ENCODE results near the gene TTC39B. TPM values are rescaled to one million over a fixed set of nuclear protein-coding genes. Genes with fewer than 3 reads are reported as not detected.

Gene TTC39B
- total RNA-seq, 1 experiment from 2014 or later: 7.4 TPM

DNA sequence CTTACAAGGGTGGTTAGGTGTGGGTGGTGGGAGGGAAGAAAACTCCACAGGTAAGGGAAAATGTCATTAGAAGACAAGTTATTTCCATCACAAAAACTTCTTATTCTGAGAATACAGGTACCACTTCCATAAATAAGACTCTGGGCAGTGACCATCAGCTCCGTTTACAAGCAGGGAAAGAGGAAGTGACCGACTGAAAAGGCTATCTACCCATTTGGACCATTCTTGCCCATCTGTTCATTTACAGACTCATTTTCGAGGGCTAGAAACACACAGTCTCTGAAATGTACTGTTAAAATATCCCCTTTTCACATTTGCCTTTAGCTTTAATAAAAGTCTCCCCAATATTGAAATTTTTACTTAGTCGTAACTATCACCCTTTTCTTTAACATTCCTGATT lies 79.5 kb downstream of the TTC39B start:
- POLR2A ChIA-PET: no interaction called here

More for the DNA sequence above, 79.5 kb downstream of the TTC39B start:
- no peaks in the 10 kb centered on the region for H4K20me1 ChIP-seq (ENCODE audit: insufficient read depth)
- DNase-seq (ENCODE audit: low read depth, low spot score) (no peak), ATAC-seq (no peak)
- TF ChIP-seq ZFX (IDR thresholded peaks at IDR 0.05) (no peak), ZNF274 (IDR thresholded peaks at IDR 0.05; ENCODE audit: low read depth, low read length) (no peak), POLR2AphosphoS5 (IDR thresholded peaks at IDR 0.05; ENCODE audit: low read depth, low read length) (no peak), EGR1 (IDR thresholded peaks at IDR 0.05; ENCODE audit: low read depth) (no peak)
- TF ChIP-seq, protein P1, sequence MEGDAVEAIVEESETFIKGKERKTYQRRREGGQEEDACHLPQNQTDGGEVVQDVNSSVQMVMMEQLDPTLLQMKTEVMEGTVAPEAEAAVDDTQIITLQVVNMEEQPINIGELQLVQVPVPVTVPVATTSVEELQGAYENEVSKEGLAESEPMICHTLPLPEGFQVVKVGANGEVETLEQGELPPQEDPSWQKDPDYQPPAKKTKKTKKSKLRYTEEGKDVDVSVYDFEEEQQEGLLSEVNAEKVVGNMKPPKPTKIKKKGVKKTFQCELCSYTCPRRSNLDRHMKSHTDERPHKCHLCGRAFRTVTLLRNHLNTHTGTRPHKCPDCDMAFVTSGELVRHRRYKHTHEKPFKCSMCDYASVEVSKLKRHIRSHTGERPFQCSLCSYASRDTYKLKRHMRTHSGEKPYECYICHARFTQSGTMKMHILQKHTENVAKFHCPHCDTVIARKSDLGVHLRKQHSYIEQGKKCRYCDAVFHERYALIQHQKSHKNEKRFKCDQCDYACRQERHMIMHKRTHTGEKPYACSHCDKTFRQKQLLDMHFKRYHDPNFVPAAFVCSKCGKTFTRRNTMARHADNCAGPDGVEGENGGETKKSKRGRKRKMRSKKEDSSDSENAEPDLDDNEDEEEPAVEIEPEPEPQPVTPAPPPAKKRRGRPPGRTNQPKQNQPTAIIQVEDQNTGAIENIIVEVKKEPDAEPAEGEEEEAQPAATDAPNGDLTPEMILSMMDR (IDR thresholded peaks at IDR 0.05 in 2 of 3, conservative IDR thresholded peaks at IDR 0.05 in 1 of 3; ENCODE audit: borderline replicate concordance in 1 of 3, insufficient read depth in 1 of 3, low read depth in 2 of 3, low read length in 2 of 3): no peak
- TF ChIP-seq, protein P2, sequence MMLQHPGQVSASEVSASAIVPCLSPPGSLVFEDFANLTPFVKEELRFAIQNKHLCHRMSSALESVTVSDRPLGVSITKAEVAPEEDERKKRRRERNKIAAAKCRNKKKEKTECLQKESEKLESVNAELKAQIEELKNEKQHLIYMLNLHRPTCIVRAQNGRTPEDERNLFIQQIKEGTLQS (IDR thresholded peaks at IDR 0.05): no peak
- TF ChIP-seq, protein P3, sequence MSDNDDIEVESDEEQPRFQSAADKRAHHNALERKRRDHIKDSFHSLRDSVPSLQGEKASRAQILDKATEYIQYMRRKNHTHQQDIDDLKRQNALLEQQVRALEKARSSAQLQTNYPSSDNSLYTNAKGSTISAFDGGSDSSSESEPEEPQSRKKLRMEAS (IDR thresholded peaks at IDR 0.05): no peak
- TF ChIP-seq, protein P4, sequence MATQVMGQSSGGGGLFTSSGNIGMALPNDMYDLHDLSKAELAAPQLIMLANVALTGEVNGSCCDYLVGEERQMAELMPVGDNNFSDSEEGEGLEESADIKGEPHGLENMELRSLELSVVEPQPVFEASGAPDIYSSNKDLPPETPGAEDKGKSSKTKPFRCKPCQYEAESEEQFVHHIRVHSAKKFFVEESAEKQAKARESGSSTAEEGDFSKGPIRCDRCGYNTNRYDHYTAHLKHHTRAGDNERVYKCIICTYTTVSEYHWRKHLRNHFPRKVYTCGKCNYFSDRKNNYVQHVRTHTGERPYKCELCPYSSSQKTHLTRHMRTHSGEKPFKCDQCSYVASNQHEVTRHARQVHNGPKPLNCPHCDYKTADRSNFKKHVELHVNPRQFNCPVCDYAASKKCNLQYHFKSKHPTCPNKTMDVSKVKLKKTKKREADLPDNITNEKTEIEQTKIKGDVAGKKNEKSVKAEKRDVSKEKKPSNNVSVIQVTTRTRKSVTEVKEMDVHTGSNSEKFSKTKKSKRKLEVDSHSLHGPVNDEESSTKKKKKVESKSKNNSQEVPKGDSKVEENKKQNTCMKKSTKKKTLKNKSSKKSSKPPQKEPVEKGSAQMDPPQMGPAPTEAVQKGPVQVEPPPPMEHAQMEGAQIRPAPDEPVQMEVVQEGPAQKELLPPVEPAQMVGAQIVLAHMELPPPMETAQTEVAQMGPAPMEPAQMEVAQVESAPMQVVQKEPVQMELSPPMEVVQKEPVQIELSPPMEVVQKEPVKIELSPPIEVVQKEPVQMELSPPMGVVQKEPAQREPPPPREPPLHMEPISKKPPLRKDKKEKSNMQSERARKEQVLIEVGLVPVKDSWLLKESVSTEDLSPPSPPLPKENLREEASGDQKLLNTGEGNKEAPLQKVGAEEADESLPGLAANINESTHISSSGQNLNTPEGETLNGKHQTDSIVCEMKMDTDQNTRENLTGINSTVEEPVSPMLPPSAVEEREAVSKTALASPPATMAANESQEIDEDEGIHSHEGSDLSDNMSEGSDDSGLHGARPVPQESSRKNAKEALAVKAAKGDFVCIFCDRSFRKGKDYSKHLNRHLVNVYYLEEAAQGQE (IDR thresholded peaks at IDR 0.05; ENCODE audit: low read depth): no peak
- TF ChIP-seq, protein P5, sequence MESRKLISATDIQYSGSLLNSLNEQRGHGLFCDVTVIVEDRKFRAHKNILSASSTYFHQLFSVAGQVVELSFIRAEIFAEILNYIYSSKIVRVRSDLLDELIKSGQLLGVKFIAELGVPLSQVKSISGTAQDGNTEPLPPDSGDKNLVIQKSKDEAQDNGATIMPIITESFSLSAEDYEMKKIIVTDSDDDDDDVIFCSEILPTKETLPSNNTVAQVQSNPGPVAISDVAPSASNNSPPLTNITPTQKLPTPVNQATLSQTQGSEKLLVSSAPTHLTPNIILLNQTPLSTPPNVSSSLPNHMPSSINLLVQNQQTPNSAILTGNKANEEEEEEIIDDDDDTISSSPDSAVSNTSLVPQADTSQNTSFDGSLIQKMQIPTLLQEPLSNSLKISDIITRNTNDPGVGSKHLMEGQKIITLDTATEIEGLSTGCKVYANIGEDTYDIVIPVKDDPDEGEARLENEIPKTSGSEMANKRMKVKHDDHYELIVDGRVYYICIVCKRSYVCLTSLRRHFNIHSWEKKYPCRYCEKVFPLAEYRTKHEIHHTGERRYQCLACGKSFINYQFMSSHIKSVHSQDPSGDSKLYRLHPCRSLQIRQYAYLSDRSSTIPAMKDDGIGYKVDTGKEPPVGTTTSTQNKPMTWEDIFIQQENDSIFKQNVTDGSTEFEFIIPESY (IDR thresholded peaks at IDR 0.05; ENCODE audit: extremely low read depth, insufficient replicate concordance, low read length): no peak
- RAD21 ChIA-PET (ENCODE audit: low non-redundant PET in 1 of 2, low total read pairs in 2 of 2, uncharacterized antibody in 2 of 2, unreplicated experiment in 2 of 2): no interaction called here
- H3K4me3 ChIP-seq (replicated peaks in 1 of 2; ENCODE audit: low read depth in 1 of 2, low read length in 2 of 2): no peak overlapping the region
- H2AFZ ChIP-seq (ENCODE audit: low read depth, low read length, poor library complexity, severe bottlenecking): no peak overlapping the region
- H3K27ac ChIP-seq (ENCODE audit: low read depth, low read length): no peak overlapping the region
- H3K36me3 ChIP-seq (ENCODE audit: control insufficient read depth in 1 of 2, insufficient read depth in 2 of 2, low read length in 2 of 2): no peaks in the 10 kb centered on the region
- no peak overlapping the region for H3K4me2 ChIP-seq (ENCODE audit: low read length)
- BruUV-seq (replicated peaks): no TSS peak
- CTCF ChIA-PET: no interaction called here
- no peaks in the 10 kb centered on the region for H3K9me2 ChIP-seq (ENCODE audit: insufficient read depth)
- H3K27me3 ChIP-seq (ENCODE audit: insufficient read depth, low read length): no peaks in the 10 kb centered on the region
- no peaks in the 10 kb centered on the region for H3K9me3 ChIP-seq (ENCODE audit: control insufficient read depth in 1 of 2, insufficient read depth in 1 of 2, low read depth in 1 of 2, low read length in 2 of 2)
- no peak overlapping the region for H3K9ac ChIP-seq (ENCODE audit: low read length)
- no peaks in the 10 kb centered on the region for H3K79me2 ChIP-seq (ENCODE audit: insufficient read depth, low read length)
- intact Hi-C loops (cut with micrococcal nuclease): no loop called here
- H3K4me1 ChIP-seq (ENCODE audit: control insufficient read depth in 1 of 2, insufficient read depth in 2 of 2, low read length in 2 of 2): no peaks in the 10 kb centered on the region
